Epithelial cell of alveolus of lung (primary cell): ENCODE data around the gene BEND5. TPM values are rescaled to one million over a fixed set of nuclear protein-coding genes. Genes with fewer than 3 reads are reported as not detected.

Experiments
- total RNA-seq: library from RNA; depleted of rRNA; stranded (reverse); fragments of >200 nt; gene quantifications from 2 replicates; pipeline ENCODE4 v1.2.1, GENCODE V29; 2015

The BEND5 gene, protein sequence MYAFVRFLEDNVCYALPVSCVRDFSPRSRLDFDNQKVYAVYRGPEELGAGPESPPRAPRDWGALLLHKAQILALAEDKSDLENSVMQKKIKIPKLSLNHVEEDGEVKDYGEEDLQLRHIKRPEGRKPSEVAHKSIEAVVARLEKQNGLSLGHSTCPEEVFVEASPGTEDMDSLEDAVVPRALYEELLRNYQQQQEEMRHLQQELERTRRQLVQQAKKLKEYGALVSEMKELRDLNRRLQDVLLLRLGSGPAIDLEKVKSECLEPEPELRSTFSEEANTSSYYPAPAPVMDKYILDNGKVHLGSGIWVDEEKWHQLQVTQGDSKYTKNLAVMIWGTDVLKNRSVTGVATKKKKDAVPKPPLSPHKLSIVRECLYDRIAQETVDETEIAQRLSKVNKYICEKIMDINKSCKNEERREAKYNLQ
- total RNA-seq, result 4.8 and 9.2 TPM in 2 replicates

GRCh38 chr1:48776393-48777218, at the start of gene BEND5:
Gene BEND5, minus strand, starts transcription at chr1:48776891. Its CDS starts 60 bp downstream, at chr1:48776831.

